BE2C (cell line): ENCODE results near the gene SMIM35.

Source experiments
- DNase-seq: peaks from one replicate; pipeline ENCODE4 v3.0.0-alpha.2; 2020
- H3K27me3 ChIP-seq: fragments of 250-450 bp; sonication (Bioruptor Pico); 2 replicates; pipeline ENCODE4 v1.5.1; 2020; ENCODE audit warnings: mild to moderate bottlenecking
- H3K36me3 ChIP-seq: fragments of 250-450 bp; sonication (Bioruptor Pico); 2 replicates; pipeline ENCODE4 v1.5.1; 2020; ENCODE audit warnings: mild to moderate bottlenecking
- H3K4me1 ChIP-seq: fragments of 250-450 bp; sonication (Bioruptor Pico); 2 replicates; pipeline ENCODE4 v1.5.1; 2020
- H3K4me3 ChIP-seq: 2 replicates; pipeline ENCODE4 v1.5.1; 2011; ENCODE audit warnings: low read depth, low read length
- H3K9me3 ChIP-seq: fragments of 250-450 bp; sonication (Bioruptor Pico); 2 replicates; pipeline ENCODE4 v1.5.1; 2020
- TF ChIP-seq, protein P1 (sequence below): IDR thresholded peaks from 2 replicates; pipeline ENCODE4 v1.5.1; 2012; ENCODE audit warnings: mild to moderate bottlenecking, low read depth, low read length

The SMIM35 gene

DNA sequence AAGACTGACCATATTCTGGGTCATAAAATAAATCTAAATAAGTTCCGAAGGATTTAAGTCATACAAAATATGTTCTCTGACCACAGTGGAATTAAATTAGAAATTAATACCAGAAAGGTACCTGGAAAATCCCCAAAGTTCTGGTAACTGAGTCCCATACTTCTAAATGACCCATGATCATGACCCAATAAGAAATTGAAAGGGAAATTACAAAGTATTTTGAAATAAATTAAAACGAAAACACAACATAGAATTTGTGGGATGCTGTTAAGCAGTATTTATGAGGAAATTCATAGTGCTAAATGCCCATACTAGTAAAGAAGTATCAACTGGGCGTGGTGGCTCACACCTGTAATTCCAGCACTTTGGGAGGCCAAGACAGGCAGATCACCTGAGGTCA, 123.9 kb downstream of the SMIM35 start:
- DNase-seq = no peak
- H3K36me3 ChIP-seq = no peaks in the 10 kb centered on the region
- no peak overlapping the region for H3K4me3 ChIP-seq
- H3K27me3 ChIP-seq = peaks cover 4% of the 10 kb centered on the region
- TF ChIP-seq, protein P1, sequence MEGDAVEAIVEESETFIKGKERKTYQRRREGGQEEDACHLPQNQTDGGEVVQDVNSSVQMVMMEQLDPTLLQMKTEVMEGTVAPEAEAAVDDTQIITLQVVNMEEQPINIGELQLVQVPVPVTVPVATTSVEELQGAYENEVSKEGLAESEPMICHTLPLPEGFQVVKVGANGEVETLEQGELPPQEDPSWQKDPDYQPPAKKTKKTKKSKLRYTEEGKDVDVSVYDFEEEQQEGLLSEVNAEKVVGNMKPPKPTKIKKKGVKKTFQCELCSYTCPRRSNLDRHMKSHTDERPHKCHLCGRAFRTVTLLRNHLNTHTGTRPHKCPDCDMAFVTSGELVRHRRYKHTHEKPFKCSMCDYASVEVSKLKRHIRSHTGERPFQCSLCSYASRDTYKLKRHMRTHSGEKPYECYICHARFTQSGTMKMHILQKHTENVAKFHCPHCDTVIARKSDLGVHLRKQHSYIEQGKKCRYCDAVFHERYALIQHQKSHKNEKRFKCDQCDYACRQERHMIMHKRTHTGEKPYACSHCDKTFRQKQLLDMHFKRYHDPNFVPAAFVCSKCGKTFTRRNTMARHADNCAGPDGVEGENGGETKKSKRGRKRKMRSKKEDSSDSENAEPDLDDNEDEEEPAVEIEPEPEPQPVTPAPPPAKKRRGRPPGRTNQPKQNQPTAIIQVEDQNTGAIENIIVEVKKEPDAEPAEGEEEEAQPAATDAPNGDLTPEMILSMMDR = no peak
- H3K9me3 ChIP-seq = no peaks in the 10 kb centered on the region
- no peaks in the 10 kb centered on the region for H3K4me1 ChIP-seq

DNA sequence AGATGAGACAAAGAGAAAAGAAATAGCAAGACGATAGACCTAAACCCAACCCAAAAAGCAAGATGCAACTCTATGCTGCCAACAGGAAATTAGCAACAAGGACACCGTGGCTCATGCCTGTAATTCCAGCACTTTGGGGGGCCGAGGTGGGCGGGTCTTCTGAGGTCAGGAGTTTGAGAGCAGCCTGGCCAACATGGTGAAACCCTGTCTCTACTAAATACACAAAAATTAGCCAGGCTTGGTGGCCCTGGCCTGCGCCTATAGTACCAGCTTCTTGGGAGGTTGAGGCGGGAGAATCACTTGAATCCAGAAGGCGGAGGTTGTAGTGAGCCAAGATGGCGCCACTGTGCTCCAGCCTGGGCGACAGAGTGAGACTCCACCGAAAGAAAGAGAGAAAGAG, 124.9 kb downstream of the SMIM35 start:
- Histone ChIP-seq H3K9me3 (no peaks in the 10 kb centered on the region), H3K4me1 (no peaks in the 10 kb centered on the region), H3K36me3 (no peaks in the 10 kb centered on the region), H3K27me3 (peaks cover 9% of the 10 kb centered on the region), H3K4me3 (no peak overlapping the region)
- DNase-seq = no peak
- TF ChIP-seq, protein P1 = no peak

DNA sequence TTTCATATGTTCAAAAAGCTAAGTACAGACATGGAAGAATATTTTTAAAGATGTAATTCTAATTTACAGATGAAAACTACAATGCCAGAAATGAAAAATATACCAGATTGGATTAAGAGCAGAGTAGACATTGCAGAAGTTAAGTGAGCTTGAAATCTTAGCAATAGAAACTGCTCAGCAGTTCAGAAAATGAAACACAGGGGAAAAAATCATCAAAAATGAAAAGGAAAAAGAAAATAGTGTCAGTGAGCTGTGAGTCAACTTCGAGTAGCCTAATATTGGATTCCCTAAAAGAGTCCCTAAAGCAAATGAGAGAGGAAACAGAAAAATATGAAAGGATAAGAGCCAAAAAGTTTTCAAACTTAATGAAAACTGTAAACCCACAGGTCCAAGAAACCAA, 126.4 kb downstream of the SMIM35 start:
- TF ChIP-seq, protein P1 = no peak
- Histone ChIP-seq H3K4me3 (no peak overlapping the region), H3K9me3 (no peaks in the 10 kb centered on the region), H3K36me3 (no peaks in the 10 kb centered on the region), H3K4me1 (no peaks in the 10 kb centered on the region), H3K27me3 (peaks cover 12% of the 10 kb centered on the region; the same call in 1 of the 2 replicates)
- DNase-seq = no peak

DNA sequence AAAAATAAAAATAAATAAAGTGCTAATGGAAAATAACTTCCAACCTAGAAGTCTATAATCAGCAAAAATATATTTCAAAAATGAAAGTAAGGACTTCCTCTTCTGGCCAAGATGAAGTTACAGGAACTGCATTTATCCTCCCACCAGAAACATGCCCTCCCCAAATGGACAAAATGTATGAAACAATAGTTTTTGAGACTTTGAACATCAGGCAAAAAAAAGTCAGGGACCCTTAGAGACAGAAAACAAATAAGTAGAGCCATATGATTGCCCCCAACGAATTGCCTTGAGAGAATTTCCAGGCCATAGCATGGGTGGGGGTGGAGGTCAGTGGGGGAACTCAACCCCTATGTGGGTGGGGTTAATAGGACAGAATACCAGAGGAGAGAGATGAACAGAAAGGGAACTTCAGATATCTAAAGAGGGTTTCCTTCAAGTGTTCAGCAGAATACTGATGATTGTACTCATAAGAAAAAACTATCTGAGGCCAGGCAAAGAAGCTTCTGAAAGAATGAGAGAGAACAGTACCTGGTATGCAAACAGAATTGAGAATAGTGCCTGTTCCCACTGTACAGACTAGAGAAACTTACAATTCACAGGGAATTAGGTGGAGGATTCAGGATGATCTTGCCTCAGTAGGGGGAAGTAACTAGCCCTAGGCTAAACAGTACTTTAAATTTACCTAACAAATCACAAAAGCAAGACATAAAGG, 127.2 kb downstream of the SMIM35 start:
- Histone ChIP-seq H3K36me3 (no peaks in the 10 kb centered on the region), H3K4me3 (no peak overlapping the region), H3K4me1 (no peaks in the 10 kb centered on the region), H3K9me3 (no peaks in the 10 kb centered on the region), H3K27me3 (peaks cover 12% of the 10 kb centered on the region)
- DNase-seq = no peak
- TF ChIP-seq, protein P1 = no peak

DNA sequence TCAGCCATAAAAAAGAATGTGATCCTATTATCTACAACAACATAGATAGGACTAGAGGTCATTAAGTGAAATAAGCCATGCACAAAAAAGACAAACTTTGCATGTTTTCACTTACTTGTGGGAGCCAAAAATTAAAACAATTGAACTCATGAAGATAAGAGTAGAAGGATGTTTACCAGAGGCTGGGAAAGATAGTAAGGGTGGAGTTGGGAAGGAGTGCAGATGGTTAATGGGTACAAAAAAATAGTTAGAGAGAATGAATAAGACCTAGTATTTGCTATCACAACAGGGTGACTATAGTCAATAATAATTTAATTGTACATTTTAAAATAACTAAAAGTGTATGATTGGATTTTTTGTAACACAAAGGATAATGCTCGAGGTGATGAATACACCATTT, 127.8 kb downstream of the SMIM35 start:
- TF ChIP-seq, protein P1 = no peak
- Histone ChIP-seq H3K4me3 (no peak overlapping the region), H3K9me3 (no peaks in the 10 kb centered on the region), H3K36me3 (no peaks in the 10 kb centered on the region), H3K4me1 (no peaks in the 10 kb centered on the region), H3K27me3 (peaks cover 15% of the 10 kb centered on the region)
- no peak for DNase-seq
